HG03521 (cell line): Measurements from ENCODE around the gene UBB.

Source experiments
- ATAC-seq: cut with Tn5 transposase; IDR thresholded peaks from one replicate; pipeline ENCODE4 v1.9.1; 2021; ENCODE audit warnings: mild to moderate bottlenecking, moderate library complexity; ENCODE audit not compliant: unreplicated experiment

Gene UBB

GRCh38 chr17:16417399-16417798 lies 36.5 kb downstream of the UBB start:
- no peak for ATAC-seq

- no peak for ATAC-seq
Measured at GRCh38 chr17:16417896-16418684, 37.2 kb downstream of the UBB start.

- no peak for ATAC-seq
Measured at GRCh38 chr17:16418685-16419068, 37.8 kb downstream of the UBB start.

DNA sequence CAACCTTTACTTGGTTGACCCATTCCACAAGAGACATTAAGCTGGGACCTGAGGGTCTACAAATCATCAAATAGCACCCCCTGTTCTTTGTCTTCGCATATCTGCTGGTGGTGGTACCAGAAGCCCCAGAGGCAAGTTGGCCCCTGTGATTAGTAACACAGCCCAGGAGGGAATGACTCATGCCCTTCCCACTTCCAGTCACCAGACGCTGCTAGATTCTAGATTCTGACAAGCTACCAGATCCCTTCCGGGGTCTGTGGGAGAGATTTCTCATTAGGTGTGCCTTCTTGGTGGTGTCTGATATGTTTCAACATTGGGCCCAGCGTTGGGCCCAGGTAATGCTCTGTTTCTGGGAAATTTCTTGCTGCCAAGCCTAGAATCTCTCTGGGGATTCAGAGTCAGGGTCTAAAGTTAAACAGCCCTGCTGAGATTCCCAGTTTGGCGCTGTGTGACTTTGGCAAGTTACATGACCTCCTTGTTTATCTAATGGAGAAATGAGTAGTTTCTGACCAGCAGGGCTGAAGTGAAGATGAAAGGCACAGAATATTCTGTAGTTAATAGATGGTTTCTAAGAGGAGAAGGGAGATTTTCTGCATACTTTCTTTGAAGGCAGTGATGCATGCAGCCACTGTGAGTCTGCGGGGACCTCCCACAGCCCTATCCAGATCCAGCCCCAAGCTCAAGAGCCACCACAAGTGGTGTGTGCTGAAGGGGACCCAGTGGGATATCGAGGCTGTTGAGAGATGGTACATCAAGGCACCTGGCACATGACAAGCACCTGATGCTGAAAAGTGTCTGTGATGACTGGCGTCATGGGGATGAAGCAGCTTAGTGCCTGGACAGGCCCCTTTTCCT lies 38.4 kb downstream of the UBB start:
- no peak for ATAC-seq

GRCh38 chr17:16419929-16420271 lies 39.0 kb downstream of the UBB start:
- ATAC-seq: no peak

GRCh38 chr17:16422416-16422815 lies 41.5 kb downstream of the UBB start:
- no peak for ATAC-seq

GRCh38 chr17:16423226-16423872 lies 42.5 kb downstream of the UBB start:
- ATAC-seq: no peak

DNA sequence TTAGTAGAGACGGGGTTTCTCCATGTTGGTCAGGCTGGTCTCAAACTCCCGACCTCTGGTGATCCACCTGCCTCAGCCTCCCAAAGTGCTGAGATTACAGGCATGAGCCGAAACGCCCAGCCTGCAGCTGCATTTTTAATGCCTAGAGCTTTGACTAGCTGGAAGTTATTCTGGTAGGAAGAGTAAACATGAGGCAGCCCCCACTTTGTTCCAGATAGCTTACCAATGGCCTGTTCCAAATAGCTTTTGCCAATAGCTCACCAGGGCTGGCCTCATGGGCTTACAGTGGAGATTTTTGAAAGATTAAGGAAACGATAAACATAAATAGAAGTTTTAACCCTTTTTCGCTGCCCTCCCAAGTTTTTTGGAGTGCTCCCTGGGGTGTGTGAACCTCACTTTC lies 44.3 kb downstream of the UBB start:
- ATAC-seq: no peak

GRCh38 chr17:16425698-16426659 lies 45.1 kb downstream of the UBB start:
- no peak for ATAC-seq

DNA sequence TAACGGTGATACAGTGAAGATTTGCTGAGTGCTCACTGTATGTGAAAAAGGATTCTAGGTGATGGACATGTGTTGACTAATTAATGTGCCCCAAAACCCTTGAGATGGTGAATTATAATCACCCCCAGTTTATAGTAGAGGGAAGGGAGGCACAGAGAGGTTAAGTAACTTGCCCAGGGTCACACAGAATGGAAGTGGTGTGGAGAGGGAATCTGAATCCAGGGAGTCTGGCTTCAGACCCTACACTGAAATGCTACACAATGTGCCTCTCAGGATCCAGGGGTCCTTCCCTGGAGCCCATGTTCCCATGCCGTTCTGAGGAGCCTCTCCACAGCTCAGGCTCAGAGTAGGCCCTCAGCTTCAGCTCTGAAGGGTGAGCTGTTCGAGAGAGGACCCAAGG lies 46.1 kb downstream of the UBB start:
- ATAC-seq: no peak

GRCh38 chr17:16428098-16428882 lies 47.4 kb downstream of the UBB start:
- no peak for ATAC-seq

DNA sequence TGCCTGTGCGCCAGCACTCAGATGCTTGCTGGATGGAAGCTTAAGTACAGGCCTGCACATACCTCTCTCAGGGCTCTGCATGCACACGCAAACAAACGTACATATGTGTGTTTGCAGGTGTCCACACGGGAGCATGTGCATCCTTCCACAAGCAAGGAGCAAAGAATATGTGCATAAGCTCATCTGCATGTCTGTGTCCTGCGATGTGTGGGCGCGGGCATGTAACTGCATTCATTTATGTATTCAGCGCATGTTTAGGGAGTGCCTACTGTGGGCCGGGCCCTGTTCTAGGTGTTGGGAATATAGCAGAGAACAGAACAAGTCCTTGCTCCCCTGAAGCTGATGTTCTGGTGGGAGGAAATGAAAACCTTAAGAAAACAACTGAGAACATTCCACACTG lies 48.2 kb downstream of the UBB start:
- ATAC-seq: no peak

DNA sequence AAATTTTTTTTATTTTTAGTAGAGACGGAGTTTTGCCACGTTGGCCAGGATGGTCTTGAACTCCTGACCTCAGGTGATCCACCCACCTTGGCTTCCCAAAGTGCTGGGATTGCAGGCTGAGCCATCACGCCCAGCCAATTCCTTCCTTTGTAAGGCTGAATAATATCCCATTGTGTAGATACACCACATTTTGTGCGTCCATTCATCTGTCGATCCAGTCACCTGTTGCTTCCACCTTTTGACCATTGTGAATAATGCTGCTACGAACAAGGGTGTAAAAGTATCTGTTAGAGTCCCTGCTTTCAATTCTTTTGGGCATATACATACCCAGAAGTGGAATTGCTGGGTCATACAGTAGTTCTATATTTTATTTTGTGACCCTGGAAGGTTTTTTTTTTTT lies 49.8 kb downstream of the UBB start:
- no peak for ATAC-seq

DNA sequence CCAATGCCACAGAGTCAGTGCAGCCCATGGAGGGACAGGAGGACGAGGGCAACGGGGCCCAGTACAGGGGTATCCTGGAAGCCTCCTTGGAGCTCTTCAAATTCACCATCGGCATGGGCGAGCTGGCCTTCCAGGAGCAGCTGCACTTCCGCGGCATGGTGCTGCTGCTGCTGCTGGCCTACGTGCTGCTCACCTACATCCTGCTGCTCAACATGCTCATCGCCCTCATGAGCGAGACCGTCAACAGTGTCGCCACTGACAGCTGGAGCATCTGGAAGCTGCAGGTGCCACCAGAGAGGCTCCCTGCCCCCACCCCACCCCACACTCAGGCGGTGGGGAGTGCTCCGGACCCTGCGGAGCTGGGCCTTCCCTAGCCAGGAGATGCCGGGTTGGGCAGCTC lies 51.1 kb downstream of the UBB start:
- no peak for ATAC-seq
